ENCODE results near the gene TFPI.

The TFPI gene

DNA sequence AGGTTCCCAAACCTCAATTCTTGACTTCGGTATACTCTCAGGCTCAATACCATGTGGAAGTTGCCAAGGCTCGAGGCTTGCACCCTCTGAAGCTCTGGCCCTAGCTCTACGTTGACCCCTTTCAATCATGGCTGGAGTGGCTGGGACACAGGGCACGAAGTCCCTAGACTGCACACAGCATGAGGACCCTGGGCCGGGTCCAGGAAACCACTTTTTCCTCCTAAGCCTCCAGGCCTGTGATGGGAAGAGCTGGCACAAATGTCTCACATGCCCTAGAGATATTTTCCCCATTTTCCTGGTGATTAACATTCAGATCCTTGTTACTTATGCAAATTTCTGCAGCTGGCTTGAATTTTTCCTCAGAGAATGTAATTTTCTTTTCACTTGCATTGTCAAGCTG lies 61.1 kb downstream of the TFPI start:
- no peak overlapping the region for H3K4me3 ChIP-seq (replicated peaks; ENCODE audit: low read depth, low read length)
- TF ChIP-seq, protein P1, sequence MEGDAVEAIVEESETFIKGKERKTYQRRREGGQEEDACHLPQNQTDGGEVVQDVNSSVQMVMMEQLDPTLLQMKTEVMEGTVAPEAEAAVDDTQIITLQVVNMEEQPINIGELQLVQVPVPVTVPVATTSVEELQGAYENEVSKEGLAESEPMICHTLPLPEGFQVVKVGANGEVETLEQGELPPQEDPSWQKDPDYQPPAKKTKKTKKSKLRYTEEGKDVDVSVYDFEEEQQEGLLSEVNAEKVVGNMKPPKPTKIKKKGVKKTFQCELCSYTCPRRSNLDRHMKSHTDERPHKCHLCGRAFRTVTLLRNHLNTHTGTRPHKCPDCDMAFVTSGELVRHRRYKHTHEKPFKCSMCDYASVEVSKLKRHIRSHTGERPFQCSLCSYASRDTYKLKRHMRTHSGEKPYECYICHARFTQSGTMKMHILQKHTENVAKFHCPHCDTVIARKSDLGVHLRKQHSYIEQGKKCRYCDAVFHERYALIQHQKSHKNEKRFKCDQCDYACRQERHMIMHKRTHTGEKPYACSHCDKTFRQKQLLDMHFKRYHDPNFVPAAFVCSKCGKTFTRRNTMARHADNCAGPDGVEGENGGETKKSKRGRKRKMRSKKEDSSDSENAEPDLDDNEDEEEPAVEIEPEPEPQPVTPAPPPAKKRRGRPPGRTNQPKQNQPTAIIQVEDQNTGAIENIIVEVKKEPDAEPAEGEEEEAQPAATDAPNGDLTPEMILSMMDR (IDR thresholded peaks at IDR 0.05; ENCODE audit: low read depth, low read length, missing control alignments): no peak
- DNase-seq (ENCODE audit: extremely low read depth, low read depth): no peak

DNA sequence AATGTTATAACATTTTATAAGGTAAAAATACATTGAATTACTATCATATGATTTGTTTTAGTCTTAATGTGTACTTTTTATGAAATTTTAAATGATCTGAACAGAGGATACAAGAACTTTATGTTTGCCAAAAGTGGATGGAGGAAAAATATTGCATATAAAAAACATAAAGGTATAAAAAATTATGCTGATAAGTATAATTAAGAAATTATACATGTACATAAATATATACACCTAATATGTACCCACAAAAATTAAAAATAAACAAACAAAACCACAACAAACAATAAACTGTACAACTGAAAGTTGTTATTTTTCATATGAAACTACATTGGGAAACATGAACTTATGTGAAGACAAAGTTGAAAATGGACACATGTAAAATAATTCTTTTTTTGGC lies 68.0 kb downstream of the TFPI start:
- DNase-seq (ENCODE audit: extremely low read depth, low read depth): no peak
- no peak overlapping the region for H3K4me3 ChIP-seq (replicated peaks; ENCODE audit: low read depth, low read length)
- TF ChIP-seq, protein P1 (IDR thresholded peaks at IDR 0.05; ENCODE audit: low read depth, low read length, missing control alignments): no peak

DNA sequence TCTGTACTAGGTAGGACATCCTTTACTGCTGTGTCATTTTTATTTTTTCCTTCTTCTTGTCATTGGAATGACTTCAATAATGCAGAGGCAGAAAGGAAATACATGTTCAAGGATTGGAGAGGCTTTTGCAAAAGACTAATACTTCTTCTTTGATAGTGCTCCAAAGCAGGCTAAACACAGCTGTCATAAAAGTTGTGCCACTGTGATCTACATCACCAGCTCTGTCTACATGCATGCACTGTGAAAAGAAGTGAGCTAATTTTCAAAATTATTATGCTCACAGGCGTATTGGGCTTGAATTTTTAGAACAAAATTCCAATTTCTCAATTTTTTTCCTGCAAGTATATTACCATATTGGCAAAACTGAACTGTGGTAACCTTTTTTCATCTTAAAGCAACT lies 68.7 kb downstream of the TFPI start:
- DNase-seq (ENCODE audit: extremely low read depth, low read depth): no peak
- TF ChIP-seq, protein P1 (IDR thresholded peaks at IDR 0.05; ENCODE audit: low read depth, low read length, missing control alignments): no peak
- no peak overlapping the region for H3K4me3 ChIP-seq (replicated peaks; ENCODE audit: low read depth, low read length)

DNA sequence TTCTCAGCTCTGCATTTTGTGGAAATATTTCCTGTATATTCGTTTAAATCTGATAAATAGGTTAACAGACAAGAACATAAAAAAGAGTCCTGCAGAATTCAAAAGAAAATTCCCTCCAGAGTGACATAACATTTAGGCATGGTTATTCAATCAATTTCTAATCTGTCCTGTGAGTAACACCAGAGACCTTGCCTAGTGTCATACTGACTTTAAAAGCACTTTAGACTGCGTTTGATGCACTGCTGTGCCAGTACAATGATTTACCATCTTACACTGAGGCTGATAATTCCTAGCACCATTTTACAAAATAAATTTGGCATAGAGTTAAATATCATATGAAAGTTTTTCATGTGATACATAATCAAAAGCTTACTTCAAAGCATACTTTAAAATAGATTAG lies 70.7 kb downstream of the TFPI start:
- no peak for DNase-seq (ENCODE audit: extremely low read depth, low read depth)
- TF ChIP-seq, protein P1 (IDR thresholded peaks at IDR 0.05; ENCODE audit: low read depth, low read length, missing control alignments): no peak
- no peak overlapping the region for H3K4me3 ChIP-seq (replicated peaks; ENCODE audit: low read depth, low read length)

DNA sequence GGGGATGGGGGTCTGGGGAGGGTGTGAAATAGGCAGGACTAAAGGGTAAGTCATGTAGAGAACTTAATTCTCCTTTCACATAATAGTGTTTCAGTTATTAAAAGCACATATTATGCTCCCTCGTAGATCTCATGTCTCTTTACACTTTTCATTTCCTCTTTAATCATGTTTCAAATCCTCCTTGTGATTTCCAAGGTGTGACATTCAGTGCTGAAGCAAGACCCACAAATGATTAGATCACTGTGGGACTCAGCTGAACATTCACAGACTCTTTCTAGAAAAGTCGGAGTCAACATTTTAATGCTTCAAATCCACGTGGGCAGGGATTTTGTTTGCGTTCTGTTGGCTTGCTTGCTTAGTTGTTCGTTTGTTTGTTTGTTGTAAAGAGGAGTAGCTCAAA lies 71.4 kb downstream of the TFPI start:
- no peak for DNase-seq (ENCODE audit: extremely low read depth, low read depth)
- no peak overlapping the region for H3K4me3 ChIP-seq (replicated peaks; ENCODE audit: low read depth, low read length)
- TF ChIP-seq, protein P1 (IDR thresholded peaks at IDR 0.05; ENCODE audit: low read depth, low read length, missing control alignments): no peak

DNA sequence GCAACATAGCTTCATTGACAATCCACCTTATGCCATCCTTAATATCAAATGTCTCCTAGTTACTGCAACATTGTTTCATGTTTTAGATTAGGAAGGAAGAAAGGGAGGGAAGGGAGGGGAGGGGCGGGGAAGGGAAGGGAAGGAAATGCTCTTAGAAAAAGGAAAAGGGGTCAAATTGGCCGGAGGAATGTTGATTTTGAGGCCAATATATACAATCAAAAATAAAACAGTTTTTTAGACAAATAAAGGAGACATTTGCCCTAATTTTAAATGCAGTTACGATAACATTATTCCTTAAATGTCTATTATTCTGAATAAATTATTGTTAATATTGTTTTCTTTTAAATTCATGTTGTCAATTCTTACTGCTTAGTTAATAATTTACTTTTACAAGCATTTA lies 72.7 kb downstream of the TFPI start:
- TF ChIP-seq, protein P1 (IDR thresholded peaks at IDR 0.05; ENCODE audit: low read depth, low read length, missing control alignments): no peak
- H3K4me3 ChIP-seq (replicated peaks; ENCODE audit: low read depth, low read length): no peak overlapping the region
- DNase-seq (ENCODE audit: extremely low read depth, low read depth): no peak

DNA sequence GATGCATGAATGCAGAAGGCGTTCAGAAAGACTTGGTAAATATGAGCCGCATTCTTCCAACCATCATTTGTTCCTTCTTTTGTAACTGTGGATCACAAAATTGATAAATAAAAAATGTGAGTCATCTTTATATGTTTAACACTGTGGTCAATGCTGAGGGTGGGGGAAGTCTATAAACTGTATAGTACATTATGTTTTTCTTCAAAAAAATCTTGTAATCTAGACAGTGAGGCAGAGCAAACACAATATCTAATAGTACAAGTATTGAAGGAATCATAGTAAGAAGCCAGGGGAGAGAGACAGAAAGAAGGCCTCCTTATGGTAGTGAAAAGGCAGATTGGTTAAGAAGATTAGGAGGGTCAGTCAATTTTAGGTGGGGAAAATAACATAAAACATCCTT lies 75.5 kb downstream of the TFPI start:
- H3K4me3 ChIP-seq (replicated peaks; ENCODE audit: low read depth, low read length): no peak overlapping the region
- DNase-seq (ENCODE audit: extremely low read depth, low read depth): no peak
- TF ChIP-seq, protein P1 (IDR thresholded peaks at IDR 0.05; ENCODE audit: low read depth, low read length, missing control alignments): no peak

Measured in HFF-Myc (cell line).